Astrocyte of the spinal cord (primary cell): ENCODE data around the gene TRMT44.

Experiments
- DNase-seq: peaks from one replicate; pipeline ENCODE4 v3.0.0; 2011; ENCODE audit warnings: low read depth, low spot score
- H3K4me3 ChIP-seq: 2 replicates; pipeline ENCODE4 v1.5.1; 2011; ENCODE audit warnings: low read depth, mild to moderate bottlenecking, low read length, moderate library complexity
- CTCF ChIP-seq: IDR thresholded peaks from 2 replicates; pipeline ENCODE4 v1.5.1; 2012; ENCODE audit warnings: low read depth, mild to moderate bottlenecking, low read length, inconsistent platforms
- in situ Hi-C: cut with HindIII; loops from 2 replicates; pipeline ENCODE4 v1.10.0; 2017; ENCODE audit warnings: low sequenced_read_pairs

TRMT44 gene

GRCh38 chr4:8523766-8524165 lies 83.2 kb downstream of the TRMT44 start:
- no peak for TF ChIP-seq CTCF
- no peak for DNase-seq
- in situ Hi-C loops = no loop called here
- no peak overlapping the region for H3K4me3 ChIP-seq

- in situ Hi-C loops = no loop called here
- no peak for TF ChIP-seq CTCF
- no peak for DNase-seq
Measured at GRCh38 chr4:8524595-8525382, 84.2 kb downstream of the TRMT44 start.

GRCh38 chr4:8525383-8526120 lies 85.0 kb downstream of the TRMT44 start:
- in situ Hi-C loops = no loop called here
- no peak overlapping the region for H3K4me3 ChIP-seq
- DNase-seq = no peak
- TF ChIP-seq CTCF = no peak

More at GRCh38 chr4:8524595-8525382, 84.2 kb downstream of the TRMT44 start:
- no peak overlapping the region for H3K4me3 ChIP-seq
